OCI-LY1 (cell line): Measurements from ENCODE around the gene CLTCL1.

Experiments
- H2AFZ ChIP-seq: fragments of 200-600 bp; sonication (generic), shearing (Covaris generic); 2 replicates; pipeline ENCODE4 v1.6.0; 2014; ENCODE audit warnings: antibody characterized with exemption, mild to moderate bottlenecking, low read length
- H3F3A ChIP-seq: fragments of 200-600 bp; sonication (generic), shearing (Covaris generic); 2 replicates; pipeline ENCODE4 v1.6.0; 2014; ENCODE audit warnings: mild to moderate bottlenecking, antibody characterized with exemption, low read length, moderate library complexity; ENCODE audit not compliant: insufficient read depth
- H3K27ac ChIP-seq: fragments of 200-600 bp; sonication (generic); 2 replicates; pipeline ENCODE4 v1.5.1; 2014; ENCODE audit warnings: low read length, mixed run types, mild to moderate bottlenecking, low read depth; ENCODE audit not compliant: poor library complexity, severe bottlenecking
- H3K27me3 ChIP-seq: fragments of 200-600 bp; sonication (generic); 2 replicates; pipeline ENCODE4 v1.6.0; 2014; ENCODE audit warnings: antibody characterized with exemption, mild to moderate bottlenecking, low read length, moderate library complexity; ENCODE audit not compliant: insufficient read depth
- H3K36me3 ChIP-seq: fragments of 200-600 bp; sonication (generic); 2 replicates; pipeline ENCODE4 v1.6.1; 2014; ENCODE audit warnings: mild to moderate bottlenecking, antibody characterized with exemption, low read length, moderate library complexity, mixed read lengths; ENCODE audit not compliant: insufficient read depth
- H3K4me1 ChIP-seq: fragments of 200-600 bp; sonication (generic); 2 replicates; pipeline ENCODE4 v1.5.1; 2014; ENCODE audit warnings: mild to moderate bottlenecking, low read length, moderate library complexity; ENCODE audit not compliant: insufficient read depth, severe bottlenecking
- H3K4me2 ChIP-seq: fragments of 200-600 bp; sonication (generic), shearing (Covaris generic); 2 replicates; pipeline ENCODE4 v1.6.1; 2014; ENCODE audit warnings: low read length
- H3K4me3 ChIP-seq: fragments of 200-600 bp; sonication (generic); 2 replicates; pipeline ENCODE4 v1.5.1; 2014; ENCODE audit warnings: low read length, low read depth, mild to moderate bottlenecking, mixed read lengths; ENCODE audit not compliant: poor library complexity, severe bottlenecking
- H3K79me2 ChIP-seq: fragments of 200-600 bp; shearing (Covaris generic); 2 replicates; pipeline ENCODE4 v1.6.1; 2016; ENCODE audit warnings: mixed run types, low read length, mixed read lengths; ENCODE audit not compliant: insufficient read depth
- H3K9ac ChIP-seq: fragments of 200-600 bp; sonication (generic), shearing (Covaris generic); 2 replicates; pipeline ENCODE4 v1.6.1; 2014; ENCODE audit warnings: mild to moderate bottlenecking, low read length, mixed read lengths
- H3K9me2 ChIP-seq: fragments of 200-600 bp; sonication (generic), shearing (Covaris generic); 2 replicates; pipeline ENCODE4 v1.6.1; 2014; ENCODE audit warnings: low read depth, mild to moderate bottlenecking, low read length, mixed read lengths
- H3K9me3 ChIP-seq: fragments of 200-600 bp; shearing (Covaris generic); 2 replicates; pipeline ENCODE4 v1.6.1; 2014; ENCODE audit warnings: low read length, mixed read lengths
- H4K20me1 ChIP-seq: fragments of 200-600 bp; sonication (generic), shearing (Covaris generic); 2 replicates; pipeline ENCODE4 v1.6.0; 2016; ENCODE audit warnings: mild to moderate bottlenecking, low read length; ENCODE audit not compliant: insufficient read depth
- CTCF ChIP-seq: fragments of 200-600 bp; sonication (generic), shearing (Covaris generic); IDR thresholded peaks from 2 replicates; pipeline ENCODE4 v1.5.1; 2017; ENCODE audit warnings: mild to moderate bottlenecking, antibody characterized with exemption, low read length, moderate library complexity, mixed read lengths
- EZH2 ChIP-seq: fragments of 200-600 bp; sonication (generic), shearing (Covaris generic); IDR thresholded peaks from 2 replicates; pipeline ENCODE4 v1.8.0; 2017; ENCODE audit warnings: borderline replicate concordance, mixed run types, mild to moderate bottlenecking, antibody characterized with exemption, low read length, moderate library complexity, mixed read lengths

The CLTCL1 gene

GRCh38 chr22:19275513-19275912, 16.0 kb downstream of the CLTCL1 start:
- Histone ChIP-seq H3K79me2 (no peaks in the 10 kb centered on the region), H3K9ac (no peak overlapping the region), H4K20me1 (no peaks in the 10 kb centered on the region), H2AFZ (no peak overlapping the region), H3K4me3 (no peak overlapping the region), H3F3A (no peaks in the 10 kb centered on the region; the same call in 1 of the 2 replicates), H3K36me3 (no peaks in the 10 kb centered on the region), H3K27ac (no peak overlapping the region), H3K4me1 (no peaks in the 10 kb centered on the region), H3K4me2 (no peak overlapping the region), H3K9me2 (no peaks in the 10 kb centered on the region), H3K27me3 (no peaks in the 10 kb centered on the region), H3K9me3 (no peaks in the 10 kb centered on the region)
- TF ChIP-seq CTCF = no peak
- TF ChIP-seq EZH2 = no peak

- no peaks in the 10 kb centered on the region for H3K36me3 ChIP-seq
- H3K27me3 ChIP-seq = no peaks in the 10 kb centered on the region
- H3K9me3 ChIP-seq = no peaks in the 10 kb centered on the region
- H3K9ac ChIP-seq = no peak overlapping the region
- H3K4me2 ChIP-seq = no peak overlapping the region
- no peaks in the 10 kb centered on the region for H3K9me2 ChIP-seq
- TF ChIP-seq EZH2 = no peak
- TF ChIP-seq CTCF = no peak
- H3K27ac ChIP-seq = no peak overlapping the region
- H3F3A ChIP-seq = no peaks in the 10 kb centered on the region; the same call in 1 of the 2 replicates
- no peaks in the 10 kb centered on the region for H4K20me1 ChIP-seq
- H3K4me1 ChIP-seq = no peaks in the 10 kb centered on the region
- H2AFZ ChIP-seq = no peak overlapping the region
- no peak overlapping the region for H3K4me3 ChIP-seq
- H3K79me2 ChIP-seq = no peaks in the 10 kb centered on the region
Observed at GRCh38 chr22:19275104-19275503, 16.4 kb downstream of the CLTCL1 start.

- Histone ChIP-seq H3K79me2 (no peaks in the 10 kb centered on the region), H3K27ac (no peak overlapping the region), H3K4me2 (no peak overlapping the region), H3K27me3 (no peaks in the 10 kb centered on the region), H3K4me3 (no peak overlapping the region), H3F3A (no peaks in the 10 kb centered on the region; the same call in 1 of the 2 replicates), H3K36me3 (no peaks in the 10 kb centered on the region), H2AFZ (no peak overlapping the region), H3K9me3 (no peaks in the 10 kb centered on the region), H3K9me2 (no peaks in the 10 kb centered on the region), H3K4me1 (no peaks in the 10 kb centered on the region), H3K9ac (no peak overlapping the region), H4K20me1 (no peaks in the 10 kb centered on the region)
- TF ChIP-seq CTCF (no peak), EZH2 (no peak)
Observed at GRCh38 chr22:19271856-19272535, 19.5 kb downstream of the CLTCL1 start.
